Stimulated activated CD8-positive, alpha-beta memory T cell treated with anti-CD3 and anti-CD28 coated beads, Interleukin-7, amount 100 ng/mL, for 4 hours (primary cell): ENCODE results near the gene ZDHHC13.

Experiments
- DNase-seq, 2 donors: peaks; one replicate each; pipeline ENCODE4 v3.0.0-alpha.2; 2020; ENCODE audit warnings: low read depth in 2 of 2

The ZDHHC13 gene

GRCh38 chr11:19204836-19205235 is 87.9 kb downstream of the ZDHHC13 start:
- DNase-seq, result no peak

- no peak for DNase-seq
Observed at GRCh38 chr11:19208181-19208580, 91.2 kb downstream of the ZDHHC13 start.

- no peak for DNase-seq
Observed at GRCh38 chr11:19208959-19209546, 92.1 kb downstream of the ZDHHC13 start.

GRCh38 chr11:19209617-19210370 is 92.8 kb downstream of the ZDHHC13 start:
- no peak for DNase-seq

GRCh38 chr11:19216021-19216420 is 99.1 kb downstream of the ZDHHC13 start:
- no peak for DNase-seq

- no peak for DNase-seq
Observed at GRCh38 chr11:19216709-19217374, 99.9 kb downstream of the ZDHHC13 start.

GRCh38 chr11:19218216-19218615 is 101.2 kb downstream of the ZDHHC13 start:
- DNase-seq, result no peak

GRCh38 chr11:19218786-19219460 is 102.0 kb downstream of the ZDHHC13 start:
- DNase-seq, result no peak

- DNase-seq, result no peak
Observed at GRCh38 chr11:19220903-19221724, 104.1 kb downstream of the ZDHHC13 start.

GRCh38 chr11:19225123-19225522 is 108.2 kb downstream of the ZDHHC13 start:
- DNase-seq, result no peak

- DNase-seq, result no peak
Observed at GRCh38 chr11:19225581-19225980, 108.6 kb downstream of the ZDHHC13 start.
